T-helper 22 cell (primary cell): ENCODE measurements around the gene CD37.

Experiments used
- DNase-seq: peaks from one replicate; pipeline ENCODE4 v3.0.0-alpha.2; 2020; ENCODE audit warnings: low read depth

The CD37 gene

DNA sequence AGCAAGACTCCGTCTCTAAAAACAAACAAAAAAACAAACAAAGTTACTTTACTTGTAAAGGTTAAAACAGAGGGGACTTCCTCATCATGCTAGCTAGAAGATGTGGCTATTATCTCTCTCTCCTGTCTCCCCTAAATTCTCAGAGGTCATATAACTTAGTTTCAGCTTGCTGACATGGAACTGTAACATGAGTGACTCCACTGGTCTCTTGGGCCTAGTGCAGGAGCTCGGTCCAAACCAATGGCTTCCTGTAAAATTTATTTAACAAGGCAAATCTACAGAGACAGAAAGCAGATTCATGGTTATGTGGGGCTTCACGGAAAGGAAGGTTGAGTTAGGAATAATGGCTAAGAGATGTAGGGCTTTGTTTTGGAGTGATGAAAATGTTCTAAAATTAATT is 43.3 kb downstream of the CD37 start:
- no peak for DNase-seq

GRCh38 chr19:49380391-49380790 is 45.2 kb downstream of the CD37 start:
- DNase-seq, result no peak

- no peak for DNase-seq
Measured at GRCh38 chr19:49382639-49383038, 47.4 kb downstream of the CD37 start.

GRCh38 chr19:49383599-49383998 is 48.4 kb downstream of the CD37 start:
- no peak for DNase-seq

DNA sequence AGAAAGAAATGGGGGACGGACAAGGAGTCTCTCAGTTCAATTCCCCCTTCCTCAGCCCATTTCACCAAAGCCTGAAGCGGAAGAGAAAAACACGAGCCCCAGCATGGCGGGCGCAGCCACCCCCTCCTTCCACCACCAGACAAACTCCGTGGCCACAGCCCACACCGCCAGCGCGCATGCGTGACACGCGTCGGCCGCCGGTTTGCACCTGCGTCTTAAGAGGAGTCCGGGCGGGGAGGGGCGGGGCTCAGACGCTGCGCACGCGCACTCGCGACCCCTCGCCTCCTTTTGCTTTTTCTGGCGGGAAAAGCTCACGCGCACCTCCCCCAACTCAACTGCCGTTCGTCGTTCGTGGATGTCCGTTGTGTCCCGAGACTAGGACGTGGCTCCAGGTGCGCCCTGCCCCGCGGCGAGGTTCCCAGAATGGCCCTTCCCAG is 52.7 kb downstream of the CD37 start, which contains the start of gene KASH5:
Gene KASH5 (plus strand): TSS at position 314 of the 437 bp plus-strand sequence. CDS start 2,635 bp downstream, outside the sequence.
- peak; percentile 61 for DNase-seq

DNA sequence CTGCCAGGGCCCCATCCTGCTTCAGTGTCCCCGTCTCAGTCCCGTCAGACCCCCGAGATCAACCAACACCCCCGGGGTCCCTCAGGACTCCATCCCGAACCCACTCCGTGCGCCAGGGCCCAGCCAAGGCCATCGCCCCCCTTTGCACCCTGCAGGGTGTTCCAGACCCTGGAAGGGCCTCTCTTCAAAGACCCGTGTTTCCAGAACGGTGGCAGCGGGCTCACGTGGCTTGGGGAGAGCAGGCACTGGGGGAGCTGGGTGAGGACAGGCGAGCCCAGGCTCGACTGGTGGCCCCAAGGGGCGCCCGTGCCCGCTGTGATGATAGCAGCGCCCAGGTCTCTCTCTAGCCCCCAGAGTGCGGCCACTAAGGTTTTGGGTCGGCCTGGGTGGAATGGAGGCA is 54.2 kb downstream of the CD37 start:
- DNase-seq, result no peak
